Panc1 (cell line): Measurements from ENCODE around the gene ZDHHC4.
"Not testable (repeated sequence)": the region's sequence is repeated elsewhere in the genome, so short reads cannot be mapped to it uniquely, and the experiment has no call there.

Experiments used
- CTCF ChIP-seq: fragments of 450-650 bp; IDR thresholded peaks from 2 replicates; pipeline ENCODE4 v1.5.1; 2017; ENCODE audit warnings: mild to moderate bottlenecking
- POLR2AphosphoS5 ChIP-seq: IDR thresholded peaks from 2 replicates; pipeline ENCODE4 v1.6.1; 2012; ENCODE audit warnings: mild to moderate bottlenecking, low read depth, low read length, moderate library complexity
- REST ChIP-seq, 2 experiments: IDR thresholded peaks; 2 replicates each; pipeline ENCODE4 v1.6.1; 2011 to 2012; ENCODE audit warnings: low read depth in 2 of 2, control low read depth in 1 of 2, low read length in 1 of 2, mild to moderate bottlenecking in 1 of 2, moderate library complexity in 1 of 2; ENCODE audit not compliant: insufficient read depth in 1 of 2
- TCF7L2 ChIP-seq: IDR thresholded peaks from 2 replicates; pipeline ENCODE4 v1.6.1; 2011; ENCODE audit warnings: mild to moderate bottlenecking, low read depth, low read length, inconsistent platforms

GRCh38 chr7:6585746-6586432, 8.6 kb downstream of the ZDHHC4 start:
- not testable (repeated sequence) for TF ChIP-seq CTCF; POLR2AphosphoS5; REST (IDR thresholded peaks at IDR 0.05; ENCODE audit: insufficient read depth in 1 of 2, low read depth in 2 of 2, low read length in 1 of 2); TCF7L2
